Neutrophil (primary cell): Measurements from ENCODE around the gene UTP11.

ENCODE experiments used
- H3K27ac ChIP-seq: fragments of 200-600 bp; sonication (generic); 2 replicates; pipeline ENCODE4 v1.5.1; 2016; ENCODE audit warnings: mild to moderate bottlenecking, moderate library complexity
- H3K27me3 ChIP-seq: fragments of 200-600 bp; sonication (generic); 2 replicates; pipeline ENCODE4 v1.6.0; 2016; ENCODE audit warnings: mild to moderate bottlenecking
- H3K36me3 ChIP-seq: fragments of 200-600 bp; sonication (generic); 2 replicates; pipeline ENCODE4 v1.5.1; 2017
- H3K4me1 ChIP-seq, 2 experiments: fragments of 200-600 bp in 1 of 2; sonication (generic) in 1 of 2; 1 replicate in 1 of 2; 2 replicates in 1 of 2; pipeline versions ENCODE4 v1.5.1 to v1.6.1; 2013 to 2016; ENCODE audit warnings: low read depth in 1 of 2, low read length in 1 of 2, mild to moderate bottlenecking in 1 of 2, moderate library complexity in 1 of 2; ENCODE audit not compliant: control insufficient read depth in 1 of 2, insufficient read depth in 1 of 2
- H3K4me3 ChIP-seq, 2 experiments: fragments of 200-600 bp in 1 of 2; sonication (generic) in 1 of 2; 1 replicate in 1 of 2; 2 replicates in 1 of 2; pipeline ENCODE4 v1.5.1; 2013 to 2016; ENCODE audit warnings: low read depth in 1 of 2, low read length in 1 of 2, mild to moderate bottlenecking in 1 of 2, moderate library complexity in 1 of 2
- H3K9me3 ChIP-seq: fragments of 200-600 bp; sonication (generic); 2 replicates; pipeline ENCODE4 v1.5.1; 2016
- CTCF ChIP-seq: fragments of 200-600 bp; sonication (generic); IDR thresholded peaks from 2 replicates; pipeline ENCODE4 v1.5.1; 2016; ENCODE audit warnings: antibody characterized with exemption

Gene UTP11

GRCh38 chr1:38051079-38051543, 38.6 kb downstream of the UTP11 start:
- Histone ChIP-seq H3K9me3 (no peaks in the 10 kb centered on the region), H3K27ac (no peak overlapping the region), H3K27me3 (peaks cover 97% of the 10 kb centered on the region), H3K36me3 (no peaks in the 10 kb centered on the region), H3K4me3 (no peak overlapping the region), H3K4me1 (peaks cover 0 to 9% of the 10 kb centered on the region in 2 experiments)
- no peak for TF ChIP-seq CTCF

GRCh38 chr1:38052750-38053415, 40.3 kb downstream of the UTP11 start:
- Histone ChIP-seq H3K4me1 (no peaks in the 10 kb centered on the region), H3K36me3 (no peaks in the 10 kb centered on the region), H3K27me3 (peaks cover 97% of the 10 kb centered on the region), H3K4me3 (no peak overlapping the region), H3K27ac (no peak overlapping the region), H3K9me3 (no peaks in the 10 kb centered on the region)
- no peak for TF ChIP-seq CTCF

- Histone ChIP-seq H3K4me1 (no peaks in the 10 kb centered on the region), H3K9me3 (no peaks in the 10 kb centered on the region), H3K27me3 (peaks cover 92% of the 10 kb centered on the region), H3K4me3 (no peak overlapping the region), H3K36me3 (no peaks in the 10 kb centered on the region), H3K27ac (no peak overlapping the region)
- no peak for TF ChIP-seq CTCF
Measured at GRCh38 chr1:38053416-38054091, 41.0 kb downstream of the UTP11 start.

- Histone ChIP-seq H3K27me3 (peaks cover 89% of the 10 kb centered on the region), H3K9me3 (no peaks in the 10 kb centered on the region), H3K4me3 (no peak overlapping the region), H3K4me1 (no peaks in the 10 kb centered on the region), H3K36me3 (no peaks in the 10 kb centered on the region), H3K27ac (no peak overlapping the region)
- no peak for TF ChIP-seq CTCF
Measured at GRCh38 chr1:38055398-38055797, 42.9 kb downstream of the UTP11 start.

- H3K27ac ChIP-seq, result no peak overlapping the region
- H3K4me1 ChIP-seq, result no peaks in the 10 kb centered on the region
- H3K9me3 ChIP-seq, result no peaks in the 10 kb centered on the region
- TF ChIP-seq CTCF, result no peak
- no peak overlapping the region for H3K4me3 ChIP-seq
- no peaks in the 10 kb centered on the region for H3K36me3 ChIP-seq
- H3K27me3 ChIP-seq, result peaks cover 89% of the 10 kb centered on the region
Measured at GRCh38 chr1:38055965-38056364, 43.4 kb downstream of the UTP11 start.
